ENCODE results near the gene KAT2A.

KAT2A gene

DNA sequence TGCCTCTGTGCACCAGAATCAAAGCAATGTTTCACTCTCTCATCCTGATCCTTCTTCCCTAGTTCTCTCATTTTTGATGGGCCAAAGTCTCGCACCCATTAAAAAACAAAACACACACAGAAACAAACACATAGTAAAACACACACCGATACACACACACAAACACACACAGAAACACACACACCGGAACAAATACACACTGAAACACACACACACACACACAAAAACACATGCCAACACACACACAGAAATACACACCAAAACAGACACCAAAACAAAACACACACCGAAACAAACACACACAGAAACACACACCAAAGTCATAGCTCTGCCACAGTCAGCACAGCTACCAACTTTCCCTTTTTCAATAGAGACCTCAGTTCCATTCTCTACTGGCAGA is 10.1 kb upstream of the KAT2A start:
- no peak for TF ChIP-seq JUND (IDR thresholded peaks at IDR 0.05; ENCODE audit: low read depth)
- in situ Hi-C loops (cut with HindIII; ENCODE audit: low pct_unique_long_range_greater_than_20kb, low sequenced_read_pairs), result no loop called here
- no peak for DNase-seq (ENCODE audit: low read depth in 1 of 2, low spot score in 1 of 2)

DNA sequence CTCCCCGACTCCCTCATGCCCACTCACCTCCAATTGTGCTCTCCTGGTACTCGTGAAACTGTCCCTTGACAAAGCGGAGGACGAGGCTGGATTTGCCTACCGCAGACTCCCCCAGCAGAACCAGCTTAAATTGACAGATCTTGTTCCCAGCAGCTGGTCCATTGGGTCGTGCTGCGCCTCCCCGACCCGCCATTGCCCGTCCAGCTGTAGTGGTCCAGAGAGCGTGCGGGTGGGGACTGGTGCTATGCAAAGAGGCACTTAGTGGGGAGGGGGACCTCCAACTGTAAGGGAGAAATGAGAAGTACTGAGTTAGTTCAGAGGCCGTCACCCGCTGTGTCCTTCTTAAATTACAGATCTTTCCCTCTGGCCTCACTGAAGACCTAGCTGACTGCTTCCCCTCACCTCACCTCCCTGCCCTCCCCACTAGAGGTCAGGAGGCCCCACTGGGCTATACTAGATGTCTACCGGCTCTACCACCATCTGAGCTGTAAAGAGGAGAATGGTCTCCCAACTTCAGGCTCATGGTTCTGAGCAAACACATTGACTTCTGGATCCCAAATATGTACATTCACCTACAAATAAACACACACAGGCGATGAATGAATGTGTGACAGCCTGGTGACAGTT is 9.3 kb upstream of the KAT2A start:
- no peak for DNase-seq (ENCODE audit: low read depth in 1 of 2, low spot score in 1 of 2)
- no peak for TF ChIP-seq JUND (IDR thresholded peaks at IDR 0.05; ENCODE audit: low read depth)
- in situ Hi-C loops (cut with HindIII; ENCODE audit: low pct_unique_long_range_greater_than_20kb, low sequenced_read_pairs), result no loop called here

DNA sequence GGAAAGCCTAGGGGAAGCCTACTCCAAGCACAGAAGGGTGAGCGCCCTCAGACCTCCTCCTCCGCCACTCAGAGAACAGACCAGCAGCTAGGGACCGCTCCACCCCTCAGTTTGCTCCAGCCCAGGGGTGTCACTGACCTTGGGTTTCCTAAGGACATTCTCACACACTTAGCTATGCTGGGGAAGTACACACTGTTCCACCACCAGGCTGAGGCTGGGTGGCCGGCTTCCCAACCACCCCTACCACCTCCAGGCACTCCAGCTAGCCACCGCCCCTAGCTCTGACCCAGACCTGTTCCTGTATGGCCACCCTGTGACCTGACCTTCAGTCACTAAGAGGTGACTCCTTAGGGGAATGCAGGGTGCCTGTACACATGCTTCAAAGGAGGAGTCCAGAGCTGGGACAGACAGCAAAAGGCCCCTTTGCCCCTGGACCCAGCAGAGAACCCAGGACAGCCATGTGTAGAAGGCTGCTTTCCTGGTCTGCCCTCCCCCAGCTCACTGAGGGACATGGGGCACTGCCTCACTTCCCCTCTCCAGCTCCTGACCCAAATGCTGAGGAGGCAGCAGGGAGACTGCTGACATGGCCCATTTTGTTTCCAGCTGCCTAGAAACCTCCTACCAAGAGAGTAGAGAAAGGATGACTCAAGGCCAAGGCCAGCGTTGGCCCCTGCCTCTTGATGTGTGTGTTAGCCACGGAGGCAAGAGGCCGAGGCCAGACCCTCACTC is 8.1 kb upstream of the KAT2A start:
- DNase-seq (ENCODE audit: low read depth in 1 of 2, low spot score in 1 of 2), result no peak
- no peak for TF ChIP-seq JUND (IDR thresholded peaks at IDR 0.05; ENCODE audit: low read depth)
- in situ Hi-C loops (cut with HindIII; ENCODE audit: low pct_unique_long_range_greater_than_20kb, low sequenced_read_pairs), result no loop called here

DNA sequence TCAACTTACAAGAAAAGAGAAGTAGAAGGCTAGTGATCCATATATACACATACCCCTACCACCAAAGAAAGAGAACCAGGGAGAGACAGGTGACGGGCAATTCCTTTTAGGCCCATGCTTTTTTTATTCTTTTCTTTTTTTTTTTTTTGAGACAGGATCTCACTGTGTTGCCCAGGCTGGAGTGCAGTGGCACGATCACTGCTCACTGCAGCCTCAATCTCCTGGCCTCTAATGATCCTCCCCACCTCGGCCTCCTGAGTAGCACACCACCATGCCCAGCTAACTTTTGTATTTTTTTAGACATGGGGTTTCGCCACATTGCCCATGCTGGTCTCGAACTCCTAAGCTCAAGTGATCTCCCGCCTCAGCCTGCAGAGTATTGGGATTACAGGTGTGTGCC is 6.2 kb upstream of the KAT2A start:
- TF ChIP-seq JUND (IDR thresholded peaks at IDR 0.05; ENCODE audit: low read depth), result no peak
- in situ Hi-C loops (cut with HindIII; ENCODE audit: low pct_unique_long_range_greater_than_20kb, low sequenced_read_pairs), result no loop called here
- no peak for DNase-seq (ENCODE audit: low read depth in 1 of 2, low spot score in 1 of 2)

DNA sequence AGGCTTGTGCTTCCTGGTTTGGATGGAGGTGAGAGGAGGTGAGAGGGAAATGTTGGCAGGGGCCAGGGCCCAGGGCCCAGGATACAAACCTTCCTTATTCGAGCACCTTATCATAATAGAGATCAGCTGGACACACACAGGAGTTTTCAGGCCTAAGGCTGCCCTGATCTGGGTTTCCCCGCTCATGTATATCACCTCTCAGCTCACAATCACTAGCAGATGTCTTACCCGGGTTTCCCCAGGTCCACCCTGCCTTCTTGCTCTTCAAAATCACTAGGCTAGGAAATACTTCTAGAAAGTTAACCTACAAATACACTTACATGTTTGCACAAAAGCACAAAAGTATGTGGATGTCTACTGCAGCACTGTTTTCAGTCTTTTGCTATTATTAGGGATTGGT is 5.7 kb upstream of the KAT2A start:
- TF ChIP-seq JUND (IDR thresholded peaks at IDR 0.05; ENCODE audit: low read depth), result no peak
- in situ Hi-C loops (cut with HindIII; ENCODE audit: low pct_unique_long_range_greater_than_20kb, low sequenced_read_pairs), result no loop called here
- DNase-seq (ENCODE audit: low read depth in 1 of 2, low spot score in 1 of 2), result no peak

DNA sequence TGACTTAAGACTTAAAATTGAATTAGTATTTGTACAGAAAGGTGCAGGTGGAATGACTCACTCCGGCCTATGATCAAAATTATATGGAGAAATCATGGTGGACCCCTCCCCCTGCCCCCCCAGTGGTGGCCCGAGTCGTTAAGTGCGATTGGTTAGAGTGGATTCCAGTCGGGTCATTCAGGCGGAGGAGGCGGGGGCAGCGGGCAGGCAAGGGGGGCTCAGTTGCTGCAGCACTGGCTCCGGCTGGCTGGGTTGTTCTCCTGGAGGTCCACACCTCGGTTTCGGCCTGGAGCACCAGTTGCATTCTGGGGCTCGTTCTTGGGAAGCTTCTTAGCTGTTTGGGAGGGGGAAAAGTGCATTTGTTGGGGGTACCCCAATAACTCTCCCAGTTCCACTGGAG is 4.4 kb upstream of the KAT2A start:
- no peak for TF ChIP-seq JUND (IDR thresholded peaks at IDR 0.05; ENCODE audit: low read depth)
- no peak for DNase-seq (ENCODE audit: low read depth in 1 of 2, low spot score in 1 of 2)
- in situ Hi-C loops (cut with HindIII; ENCODE audit: low pct_unique_long_range_greater_than_20kb, low sequenced_read_pairs), result no loop called here

DNA sequence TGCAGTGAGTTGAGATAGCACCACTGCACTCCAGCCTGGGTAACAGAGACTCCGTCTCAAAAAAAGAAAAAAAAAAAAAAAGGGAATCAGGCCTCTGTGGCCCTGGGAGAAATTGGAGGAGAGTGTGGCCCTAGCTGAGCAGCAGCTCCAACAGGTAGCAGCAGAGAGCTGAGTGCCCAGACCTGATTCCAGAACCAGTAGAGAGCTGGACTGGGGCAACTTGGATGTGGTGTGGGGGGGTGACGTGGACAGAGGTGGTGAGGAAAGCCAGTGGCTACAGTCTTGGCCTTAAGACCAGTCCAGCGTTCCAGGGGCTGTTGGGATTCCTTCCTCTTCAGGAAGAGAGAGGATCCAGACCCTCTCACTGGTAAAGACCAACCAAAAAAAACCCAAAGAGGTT is 3.1 kb upstream of the KAT2A start:
- in situ Hi-C loops (cut with HindIII; ENCODE audit: low pct_unique_long_range_greater_than_20kb, low sequenced_read_pairs), result no loop called here
- peak; percentile 57 for DNase-seq (ENCODE audit: low read depth in 1 of 2, low spot score in 1 of 2)
- TF ChIP-seq JUND (IDR thresholded peaks at IDR 0.05; ENCODE audit: low read depth), result no peak

DNA sequence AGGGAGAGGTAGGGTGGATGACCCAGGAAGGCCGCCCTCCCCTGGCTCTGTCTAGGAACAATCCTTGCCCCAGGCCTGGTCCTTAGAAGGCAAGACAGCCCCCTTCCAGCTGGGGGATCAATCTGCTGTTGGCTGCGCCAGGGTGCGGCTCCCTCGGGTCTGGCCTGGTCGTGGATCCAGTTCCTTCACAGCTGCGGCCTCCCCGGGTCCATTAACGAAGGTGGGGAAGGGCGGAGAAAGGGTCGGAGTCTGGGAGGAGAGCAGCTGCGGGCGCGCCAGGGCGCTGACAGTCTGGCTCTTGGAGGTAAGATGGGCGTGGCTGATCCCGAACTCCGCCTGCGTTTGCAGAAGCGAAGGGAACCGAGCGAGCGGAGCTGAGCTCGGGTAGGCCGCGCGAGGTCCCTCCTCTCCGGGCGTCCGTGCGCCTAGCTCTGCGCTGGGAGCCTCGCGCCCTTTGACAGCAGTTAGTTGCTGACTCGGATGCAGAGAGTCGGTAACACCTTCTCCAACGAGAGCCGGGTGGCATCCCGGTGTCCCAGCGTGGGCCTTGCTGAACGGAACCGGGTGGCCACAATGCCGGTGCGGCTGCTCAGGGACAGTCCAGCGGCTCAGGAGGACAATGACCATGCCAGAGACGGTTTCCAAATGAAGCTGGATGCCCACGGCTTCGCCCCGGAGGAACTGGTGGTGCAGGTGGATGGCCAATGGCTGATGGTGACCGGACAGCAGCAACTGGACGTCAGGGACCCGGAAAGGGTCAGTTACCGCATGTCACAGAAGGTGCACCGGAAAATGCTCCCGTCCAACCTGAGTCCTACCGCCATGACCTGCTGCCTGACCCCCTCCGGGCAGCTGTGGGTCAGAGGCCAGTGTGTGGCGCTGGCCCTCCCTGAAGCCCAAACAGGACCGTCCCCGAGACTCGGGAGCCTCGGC is 1.5 kb upstream of the KAT2A start, which contains the start of gene HSPB9:
Gene HSPB9, plus strand, starts transcription at position 434 of the 933 bp plus-strand sequence. Its CDS starts 47 bp downstream, at position 481.
- DNase-seq (ENCODE audit: low read depth in 1 of 2, low spot score in 1 of 2), result no peak
- TF ChIP-seq JUND (IDR thresholded peaks at IDR 0.05; ENCODE audit: low read depth), result no peak
- in situ Hi-C loops (cut with HindIII; ENCODE audit: low pct_unique_long_range_greater_than_20kb, low sequenced_read_pairs), result no loop called here

DNA sequence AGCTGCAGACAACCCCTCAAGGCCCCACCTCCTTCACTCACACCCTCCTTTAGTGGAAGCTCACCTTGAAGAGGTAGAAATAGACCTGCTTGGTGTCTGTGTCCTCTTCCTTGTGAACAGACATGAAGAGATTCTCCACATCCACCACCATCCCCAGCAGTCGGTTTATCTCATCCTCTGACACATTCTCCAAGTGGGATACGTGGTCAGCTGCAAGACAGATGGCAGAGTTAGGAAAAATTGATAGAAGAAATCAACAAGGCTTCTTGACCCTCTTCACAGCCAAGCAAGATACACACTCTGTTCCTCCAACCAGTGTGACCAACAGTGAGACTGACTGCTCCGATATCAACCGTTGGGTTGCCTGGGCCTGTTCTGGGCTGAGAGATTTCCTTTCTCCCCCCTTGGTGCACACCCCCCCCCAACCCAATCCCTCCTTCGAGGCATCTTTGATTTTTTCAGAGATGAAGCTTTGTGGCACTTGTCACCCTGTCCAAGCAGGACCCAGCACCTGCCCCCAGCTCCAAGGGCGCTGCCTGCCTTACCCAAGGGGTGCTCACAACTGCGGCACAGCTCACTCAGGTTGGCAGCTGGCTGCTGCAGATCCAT is 902 bp downstream of the KAT2A start:
- no peak for TF ChIP-seq JUND (IDR thresholded peaks at IDR 0.05; ENCODE audit: low read depth)
- in situ Hi-C loops (cut with HindIII; ENCODE audit: low pct_unique_long_range_greater_than_20kb, low sequenced_read_pairs), result no loop called here
- DNase-seq (ENCODE audit: low read depth in 1 of 2, low spot score in 1 of 2), result no peak

DNA sequence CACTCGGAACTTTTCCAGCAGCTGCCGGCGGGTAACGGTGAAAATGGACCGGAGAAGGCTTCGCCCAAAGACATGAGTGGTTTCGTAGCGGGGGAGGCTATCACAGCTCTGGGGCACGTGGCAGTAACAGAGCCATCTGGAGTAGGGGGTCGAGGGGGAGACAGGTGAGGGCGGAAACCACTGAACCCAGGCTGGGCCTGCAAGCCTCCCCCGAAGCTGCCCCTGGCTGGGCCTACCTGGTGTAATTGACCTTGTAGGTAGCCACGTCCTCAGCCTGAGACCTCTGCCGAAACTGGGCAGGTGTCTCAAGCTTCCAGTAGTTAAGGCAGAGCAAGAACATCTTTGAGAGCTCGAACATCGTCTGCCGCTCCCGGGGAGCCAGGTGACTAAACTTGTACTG is 1.9 kb downstream of the KAT2A start:
- in situ Hi-C loops (cut with HindIII; ENCODE audit: low pct_unique_long_range_greater_than_20kb, low sequenced_read_pairs), result no loop called here
- no peak for DNase-seq (ENCODE audit: low read depth in 1 of 2, low spot score in 1 of 2)
- no peak for TF ChIP-seq JUND (IDR thresholded peaks at IDR 0.05; ENCODE audit: low read depth)

DNA sequence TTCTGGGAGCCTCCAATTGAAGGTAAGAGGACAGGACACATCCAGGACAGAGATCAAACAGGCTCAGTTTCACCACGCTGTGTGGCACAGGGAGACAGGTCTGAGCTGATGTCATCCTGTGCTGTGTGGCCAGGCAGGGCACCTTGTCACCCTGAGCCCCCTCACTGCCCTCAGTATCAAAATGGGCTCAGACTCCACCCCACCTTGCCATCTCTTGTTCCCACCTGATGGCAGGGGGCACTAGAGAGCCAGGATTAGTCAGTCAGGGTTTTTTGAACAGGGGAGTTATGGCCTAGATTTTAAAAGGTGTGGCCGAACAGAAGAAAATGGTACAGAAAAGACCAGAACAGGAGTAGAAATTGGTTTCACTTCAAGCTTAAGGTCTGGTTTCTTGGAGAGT is 2.6 kb downstream of the KAT2A start:
- DNase-seq (ENCODE audit: low read depth in 1 of 2, low spot score in 1 of 2), result peak in 1 of 2 experiments; percentile 62
- in situ Hi-C loops (cut with HindIII; ENCODE audit: low pct_unique_long_range_greater_than_20kb, low sequenced_read_pairs), result no loop called here
- no peak for TF ChIP-seq JUND (IDR thresholded peaks at IDR 0.05; ENCODE audit: low read depth)

DNA sequence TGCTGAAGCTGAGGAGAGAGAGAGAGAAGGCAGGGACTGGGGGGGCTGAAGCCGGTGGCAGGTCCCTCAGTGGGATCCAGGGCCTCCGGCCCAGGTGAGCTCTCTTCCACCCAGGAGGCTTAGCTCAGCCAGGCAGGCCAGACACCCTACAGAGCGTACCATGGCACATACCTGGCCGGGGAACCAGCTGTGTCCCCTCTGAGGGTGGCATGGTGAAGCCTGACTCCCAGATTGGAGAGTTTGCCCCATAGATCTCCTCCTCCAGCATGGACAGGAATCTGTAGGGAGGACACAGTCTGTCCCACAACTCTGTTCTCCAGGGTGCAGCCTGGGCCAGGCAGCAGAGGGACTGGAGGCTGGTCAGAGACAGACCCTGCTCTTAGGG is 3.0 kb downstream of the KAT2A start:
- no peak for TF ChIP-seq JUND (IDR thresholded peaks at IDR 0.05; ENCODE audit: low read depth)
- in situ Hi-C loops (cut with HindIII; ENCODE audit: low pct_unique_long_range_greater_than_20kb, low sequenced_read_pairs), result no loop called here
- DNase-seq (ENCODE audit: low read depth in 1 of 2, low spot score in 1 of 2), result no peak
